Nucleus accumbens (tissue), 56 donors: ENCODE results near the gene ANKRD6.

Experiments
- DNase-seq, 56 donors: peaks; one replicate each; lab custom pipeline; 2025; lab: John Stamatoyannopoulos, UW

The ANKRD6 gene

DNA sequence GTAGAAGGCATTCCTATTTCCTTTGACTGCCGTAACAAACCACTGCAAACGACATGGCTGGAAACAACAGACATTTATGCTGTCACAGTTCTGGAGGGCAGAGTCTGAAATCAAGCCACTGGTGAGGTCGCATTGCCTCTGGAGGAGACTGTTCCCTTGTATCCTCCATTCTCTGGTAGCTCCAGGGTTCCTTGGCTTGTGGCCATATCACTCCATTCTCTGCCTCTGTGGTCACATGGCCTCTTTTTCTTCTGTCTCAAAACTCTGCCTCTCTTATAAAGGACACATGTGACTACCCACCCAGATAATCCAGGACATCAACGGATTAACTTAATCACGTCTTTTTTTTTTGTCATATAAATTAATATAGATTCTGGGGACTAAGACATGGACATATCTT is 121.2 kb downstream of the ANKRD6 start:
- no peak for DNase-seq

- no peak for DNase-seq
Observed at GRCh38 chr6:89555031-89555430, 122.1 kb downstream of the ANKRD6 start.

DNA sequence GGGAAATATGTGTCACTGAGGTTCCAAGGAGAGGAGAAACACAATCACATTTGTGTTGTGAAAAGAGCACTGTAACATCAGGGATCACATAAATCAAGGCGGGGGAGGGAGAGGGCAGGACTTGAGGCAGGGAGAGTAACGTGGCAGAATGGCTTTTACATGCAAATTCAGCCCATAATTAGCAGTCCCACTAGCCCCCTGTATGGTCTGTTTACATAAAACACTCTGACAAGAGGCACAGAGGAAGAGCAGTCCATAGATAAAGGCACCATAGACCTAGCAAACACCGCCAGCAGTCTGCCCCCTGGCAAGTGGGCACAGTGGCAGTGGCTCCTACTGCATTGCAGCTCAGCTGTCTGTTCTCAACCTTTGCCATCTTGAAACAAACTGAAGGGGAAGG is 122.9 kb downstream of the ANKRD6 start:
- DNase-seq: no peak

DNA sequence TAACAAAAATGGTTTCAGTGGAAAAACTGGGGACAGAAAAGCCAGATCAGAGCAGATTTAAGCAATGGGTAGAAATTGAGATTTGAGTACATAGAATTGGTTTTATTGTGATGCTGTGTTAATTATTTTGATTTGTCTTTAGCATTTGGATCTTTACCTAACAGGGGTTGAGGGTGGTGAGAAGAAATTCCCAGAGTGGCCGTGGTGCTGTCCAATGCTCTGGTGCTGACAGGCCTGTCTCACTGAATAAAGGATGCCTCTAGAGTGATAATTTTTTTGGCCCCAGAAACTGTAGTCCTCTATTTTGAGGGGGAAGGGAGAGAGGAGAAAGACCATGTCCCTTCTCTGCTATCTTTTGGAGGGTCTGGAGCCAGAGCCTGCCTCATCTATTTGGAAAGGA is 126.5 kb downstream of the ANKRD6 start:
- DNase-seq: no peak

- peak in 42 of 56 donors; percentile 8 to 74 (median 32) for DNase-seq
Observed at GRCh38 chr6:89562093-89562973, 129.4 kb downstream of the ANKRD6 start.

GRCh38 chr6:89563866-89564265 is 130.9 kb downstream of the ANKRD6 start:
- DNase-seq: no peak

DNA sequence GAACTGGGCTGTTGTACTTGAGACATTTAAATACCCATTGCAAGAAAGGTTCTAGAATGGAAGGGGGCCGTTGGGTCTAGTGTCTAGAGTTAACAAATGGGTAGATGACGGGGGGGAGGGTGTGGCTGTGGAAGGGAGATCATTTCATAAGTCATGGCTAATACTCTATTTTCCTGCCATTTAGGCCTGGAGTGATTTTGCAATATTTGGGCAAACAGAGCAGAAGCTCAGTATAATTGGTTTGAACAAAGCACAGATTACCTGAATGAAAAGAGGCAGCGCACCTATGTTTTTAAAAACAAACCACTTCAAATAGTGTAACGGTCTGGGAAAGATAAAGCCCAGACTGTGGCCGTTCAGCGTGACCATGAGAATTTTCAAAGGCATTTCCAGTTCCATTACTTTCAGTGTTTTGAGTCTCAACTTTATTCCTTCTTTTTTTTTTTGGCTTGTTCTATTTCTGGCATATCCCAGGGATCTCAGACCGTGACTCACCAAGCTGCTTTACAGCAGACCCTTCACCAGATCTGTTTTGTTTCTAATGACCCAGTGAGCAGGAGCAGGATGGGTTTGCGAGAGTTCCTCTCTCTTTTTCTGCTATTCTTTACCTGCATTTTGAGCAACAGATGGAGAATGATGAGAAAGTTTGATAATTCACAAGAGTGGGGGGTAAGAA is 131.9 kb downstream of the ANKRD6 start:
- DNase-seq: no peak

GRCh38 chr6:89566008-89566800 is 133.3 kb downstream of the ANKRD6 start:
- peak in 1 of 56 donors; percentile 10 for DNase-seq

- DNase-seq: peak in 16 of 56 donors; percentile 5 to 51 (median 13)
Observed at GRCh38 chr6:89566930-89567629, 134.1 kb downstream of the ANKRD6 start.

- no peak for DNase-seq
Observed at GRCh38 chr6:89567630-89568390, 134.9 kb downstream of the ANKRD6 start.

GRCh38 chr6:89574910-89575561 is 142.1 kb downstream of the ANKRD6 start:
- no peak for DNase-seq

DNA sequence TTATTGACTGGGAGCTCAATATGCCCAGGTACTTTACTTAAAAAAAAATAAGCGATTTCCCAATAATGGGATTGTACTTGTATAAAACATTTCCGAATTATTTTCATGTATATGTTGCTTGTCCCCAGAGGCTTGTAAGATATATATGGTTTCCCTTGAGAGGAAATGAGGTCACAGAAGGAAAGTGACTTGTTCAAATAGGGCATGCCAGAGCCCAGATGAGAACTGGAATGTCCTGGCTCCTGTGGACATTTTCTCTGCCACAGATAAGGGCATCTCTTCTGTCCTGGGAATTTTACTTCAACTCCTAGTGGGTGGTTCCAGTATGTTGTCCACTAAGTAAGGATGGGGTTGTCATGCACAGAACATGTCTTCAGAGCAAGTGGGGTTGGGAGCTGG is 142.6 kb downstream of the ANKRD6 start:
- no peak for DNase-seq

DNA sequence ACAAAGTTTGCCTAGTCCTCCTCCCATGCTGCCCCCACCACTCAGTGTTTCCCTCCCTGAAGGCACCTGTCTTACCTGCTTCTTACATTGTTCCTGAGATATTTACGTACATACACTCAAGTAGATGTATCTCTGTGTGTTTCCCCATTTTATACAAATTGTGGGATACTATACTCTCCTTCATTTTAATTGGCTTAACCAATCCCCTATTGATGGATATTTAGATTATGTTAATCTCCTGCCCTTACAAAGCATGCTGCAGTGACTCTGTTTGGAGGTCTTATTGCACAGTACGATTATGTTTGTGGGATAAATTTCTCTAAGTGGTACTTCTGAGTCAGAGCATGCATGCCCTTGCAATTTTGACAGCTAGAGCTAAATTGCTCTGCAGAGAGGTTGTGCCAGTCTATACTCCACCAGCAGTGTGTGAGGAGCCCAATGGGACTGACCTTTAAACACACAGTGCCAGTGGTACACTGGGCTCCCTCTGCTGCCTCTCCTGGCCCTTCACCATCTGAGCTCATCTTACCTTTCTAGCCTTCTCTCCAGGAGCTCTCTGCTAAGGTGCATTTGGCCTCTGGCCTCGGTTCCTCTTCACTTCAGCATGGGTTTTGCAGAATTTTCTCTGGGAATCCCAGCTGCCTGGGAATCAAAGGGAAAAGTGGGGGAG is 148.2 kb downstream of the ANKRD6 start:
- DNase-seq: no peak

DNA sequence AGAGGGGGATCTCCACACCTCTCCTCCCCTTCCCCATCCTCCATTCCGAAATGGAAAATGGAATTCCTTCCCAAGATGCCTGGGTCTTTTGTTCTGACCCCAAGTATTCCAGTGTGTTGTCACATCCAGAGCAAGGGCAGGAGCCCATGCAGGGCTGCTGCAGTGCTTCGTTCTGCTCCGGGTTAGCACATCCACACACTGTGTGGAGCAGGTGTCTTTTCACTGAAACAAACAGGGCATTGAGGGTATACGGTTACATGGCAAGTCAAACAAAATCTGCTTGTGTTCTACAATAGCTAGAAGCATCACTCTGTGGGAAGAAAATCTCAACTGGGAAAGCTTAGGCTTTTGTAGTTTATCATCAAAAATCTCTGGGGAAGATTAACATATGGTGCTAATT is 148.7 kb downstream of the ANKRD6 start:
- no peak for DNase-seq

DNA sequence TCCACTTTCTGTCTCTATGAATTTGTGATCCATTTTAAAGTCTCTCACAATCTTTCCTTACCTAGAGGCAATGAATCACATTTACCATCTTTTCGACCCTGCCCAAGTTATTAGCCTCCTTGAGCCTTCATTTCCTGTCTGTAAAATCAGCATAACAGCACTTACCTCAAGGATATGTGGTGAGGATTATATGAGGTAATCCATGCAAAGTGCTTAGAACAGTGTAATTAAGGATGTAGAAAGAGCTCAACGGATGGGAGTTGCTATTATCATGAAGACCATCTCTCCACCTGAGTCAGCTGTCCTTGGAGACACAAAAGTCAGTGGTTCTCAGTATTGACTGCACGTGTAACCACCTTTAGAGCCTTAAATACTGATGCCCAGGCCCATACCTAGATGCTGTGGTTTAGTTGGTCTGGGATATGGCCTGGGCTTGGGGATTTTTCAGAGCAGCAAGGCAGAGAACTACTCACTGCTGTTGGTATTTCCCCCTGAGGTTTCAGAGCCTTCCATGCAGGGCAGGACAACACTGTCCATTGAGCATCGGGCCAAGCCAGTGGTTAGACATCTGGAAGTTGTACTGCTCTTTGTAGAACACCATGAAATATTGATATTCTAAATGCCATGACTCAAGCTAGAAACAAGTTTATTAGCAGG is 149.8 kb downstream of the ANKRD6 start:
- DNase-seq: no peak

- no peak for DNase-seq
Observed at GRCh38 chr6:89583559-89583958, 150.6 kb downstream of the ANKRD6 start.

DNA sequence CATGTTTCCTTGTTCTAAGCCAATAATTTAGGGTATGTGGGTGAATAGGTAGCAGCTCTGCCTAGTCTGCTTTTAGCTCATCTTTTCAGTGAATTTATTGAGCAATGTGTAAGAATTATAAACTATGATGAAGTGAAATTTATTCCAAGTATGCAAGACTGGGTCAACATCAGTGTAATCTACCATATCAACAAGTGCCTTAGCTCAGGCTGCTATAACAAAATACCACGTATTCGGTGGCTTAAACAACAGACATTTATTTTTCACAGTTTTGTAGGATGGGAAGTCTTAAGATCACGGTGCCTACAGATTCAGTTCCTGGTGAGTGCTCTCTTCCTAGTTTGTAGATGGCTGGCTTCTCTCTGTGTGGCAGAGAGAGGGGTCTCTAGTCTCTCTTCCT is 151.6 kb downstream of the ANKRD6 start:
- no peak for DNase-seq

- DNase-seq: no peak
Observed at GRCh38 chr6:89585154-89585553, 152.2 kb downstream of the ANKRD6 start.
